GM12875 (cell line): Measurements from ENCODE around the gene ACP4.

Source experiments
- H3K4me3 ChIP-seq: one replicate; pipeline ENCODE4 v1.5.1; 2011; ENCODE audit warnings: low read depth, low read length, control low read depth
- CTCF ChIP-seq: IDR thresholded peaks from 2 replicates; pipeline ENCODE4 v1.5.1; 2011; ENCODE audit warnings: low read depth, mild to moderate bottlenecking, control low read depth, inconsistent platforms, low read length, moderate library complexity, borderline replicate concordance; ENCODE audit not compliant: insufficient read depth

The ACP4 gene

GRCh38 chr19:50792272-50793250 is 2.3 kb downstream of the ACP4 start:
- H3K4me3 ChIP-seq, result no peak overlapping the region
- no peak for TF ChIP-seq CTCF

DNA sequence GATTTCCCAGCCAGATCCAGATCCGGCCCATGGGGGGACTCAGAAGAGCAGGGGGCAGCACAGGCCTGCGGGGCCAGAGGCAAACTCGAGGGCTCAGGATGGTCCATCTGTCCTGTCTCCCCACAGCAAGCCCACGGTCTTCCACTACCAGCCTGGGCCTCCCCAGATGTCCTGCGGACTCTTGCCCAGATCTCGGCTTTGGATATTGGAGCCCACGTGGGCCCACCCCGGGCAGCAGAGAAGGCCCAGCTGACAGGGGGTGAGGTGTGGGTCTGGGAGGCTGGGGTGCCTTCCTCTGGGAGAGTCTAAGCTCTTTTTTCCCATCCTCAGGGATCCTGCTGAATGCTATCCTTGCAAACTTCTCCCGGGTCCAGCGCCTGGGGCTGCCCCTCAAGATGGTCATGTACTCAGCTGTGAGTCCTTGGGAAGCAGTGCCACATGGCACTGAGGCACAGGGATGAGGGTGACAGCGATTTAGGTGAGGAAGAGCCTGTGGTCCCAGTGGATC is 3.4 kb downstream of the ACP4 start:
- no peak for TF ChIP-seq CTCF
- H3K4me3 ChIP-seq, result no peak overlapping the region

DNA sequence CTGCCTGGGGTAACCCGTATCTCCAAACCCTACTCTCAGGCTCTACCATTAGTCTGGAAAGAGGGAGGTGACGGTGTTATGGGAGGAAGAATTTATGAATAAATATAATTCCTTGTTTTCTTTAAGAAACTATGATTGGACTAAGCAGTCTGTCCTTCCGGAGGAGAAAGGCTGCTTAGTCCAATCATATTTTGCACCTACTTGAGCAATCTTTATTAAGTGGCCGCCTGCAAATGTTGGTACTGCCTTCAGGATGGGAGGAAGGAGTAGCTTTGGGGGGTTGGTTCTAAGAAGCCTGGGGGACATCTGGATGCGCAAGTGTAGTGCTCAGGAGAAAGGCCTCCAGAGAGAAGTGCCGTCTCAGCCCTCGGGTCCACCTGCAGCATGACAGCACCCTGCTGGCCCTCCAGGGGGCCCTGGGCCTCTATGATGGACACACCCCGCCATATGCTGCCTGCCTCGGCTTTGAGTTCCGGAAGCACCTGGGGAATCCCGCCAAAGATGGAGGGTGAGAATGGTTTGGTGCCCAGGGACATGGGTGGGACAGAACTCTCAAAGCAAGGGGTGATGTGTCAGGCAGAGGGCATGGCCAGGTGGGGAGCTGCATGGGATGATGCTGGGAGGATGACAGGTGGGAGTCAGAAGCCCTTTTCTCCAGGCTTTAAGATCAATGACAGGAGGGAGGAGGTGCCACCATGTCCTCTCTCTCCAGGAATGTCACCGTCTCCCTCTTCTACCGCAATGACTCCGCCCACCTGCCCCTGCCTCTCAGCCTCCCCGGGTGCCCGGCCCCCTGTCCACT is 4.1 kb downstream of the ACP4 start:
- TF ChIP-seq CTCF, result peak; percentile 47
- no peak overlapping the region for H3K4me3 ChIP-seq

GRCh38 chr19:50794876-50795663 is 4.9 kb downstream of the ACP4 start:
- peak; percentile 57 for TF ChIP-seq CTCF
- H3K4me3 ChIP-seq, result no peak overlapping the region

DNA sequence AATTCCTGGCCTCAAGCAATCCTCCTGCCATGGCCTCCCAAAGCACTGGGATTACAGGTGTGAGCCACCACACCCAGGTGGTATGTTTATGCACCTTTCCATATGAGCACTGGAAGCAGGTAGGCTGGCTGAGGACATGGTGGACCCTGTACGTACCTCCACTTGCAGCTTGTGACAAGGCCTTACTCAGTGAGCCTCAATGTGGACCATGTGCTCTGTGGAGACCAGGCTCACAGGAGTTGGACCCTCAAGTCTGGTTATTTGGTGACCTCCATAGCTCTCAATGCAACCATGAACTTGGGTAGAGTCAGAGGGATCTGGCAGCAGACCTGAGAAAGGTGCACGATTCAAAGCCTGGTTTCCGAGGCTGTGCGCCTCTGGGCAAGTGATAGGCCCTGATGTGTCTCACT is 5.5 kb downstream of the ACP4 start:
- no peak overlapping the region for H3K4me3 ChIP-seq
- TF ChIP-seq CTCF, result no peak

DNA sequence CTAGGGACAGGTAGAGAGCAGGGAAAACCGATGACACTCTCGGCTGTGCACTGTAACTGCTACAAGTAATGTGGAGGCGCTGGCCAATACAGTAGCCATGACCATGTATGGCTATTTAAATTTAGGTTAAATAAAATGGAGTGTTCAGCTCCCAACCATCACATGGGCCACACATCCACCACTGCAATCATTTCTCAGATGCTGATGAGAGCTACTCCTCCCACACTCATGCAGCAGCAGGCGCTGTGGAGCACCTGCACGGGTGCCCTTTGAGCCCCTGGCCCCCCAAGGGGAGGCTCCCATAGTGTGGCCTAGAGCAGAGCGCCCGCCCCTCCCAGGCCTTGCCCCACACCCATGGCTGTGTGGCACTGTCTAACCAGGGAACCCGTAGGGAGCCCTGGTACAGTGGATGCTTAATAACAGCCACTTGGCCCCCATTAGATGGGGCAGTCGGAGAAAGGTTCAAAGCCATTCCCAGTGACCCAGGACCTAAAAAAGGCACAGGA is 6.0 kb downstream of the ACP4 start:
- H3K4me3 ChIP-seq, result no peak overlapping the region
- TF ChIP-seq CTCF, result peak; percentile 26; the same call in 1 of the 2 replicates
